H1 (cell line): ENCODE results near the gene PRKAB1. TPM values are rescaled to one million over a fixed set of nuclear protein-coding genes. Genes with fewer than 3 reads are reported as not detected.

Experiments
- CTCF ChIA-PET: fragments of 300-600 bp; sonication (Branson Sonifier 250); formaldehyde crosslinking; loops from one replicate; lab custom pipeline; 2021; ENCODE audit not compliant: partially characterized antibody; lab: Charles Lee
- POLR2A ChIA-PET: fragments of 300-600 bp; sonication (Branson Sonifier 250); formaldehyde crosslinking; loops from one replicate; lab custom pipeline; 2021; ENCODE audit warnings: inconsistent platforms; ENCODE audit not compliant: partially characterized antibody; lab: Charles Lee
- DNase-seq, 2 experiments: peaks; one replicate each; pipeline versions ENCODE4 v3.0.0 to v3.0.0-alpha.2; 2010 to 2022; ENCODE audit warnings: low spot score in 2 of 2, low read depth in 1 of 2, mixed read lengths in 1 of 2
- FAIRE-seq: peaks from 2 replicates; lab custom pipeline; 2011; peaks lifted over from hg19 to GRCh38; lab: Jason Lieb, UNC
- H2AFZ ChIP-seq: 2 replicates; pipeline ENCODE4 v1.8.1; 2012; ENCODE audit warnings: low read length, inconsistent platforms
- H2AK5ac ChIP-seq: 2 replicates; pipeline ENCODE4 v1.6.1; 2013; ENCODE audit warnings: low read depth, low read length
- H2BK120ac ChIP-seq: replicated peaks from 2 replicates; pipeline ENCODE3; 2013; ENCODE audit warnings: low read depth, low read length, inconsistent platforms
- H2BK12ac ChIP-seq: 2 replicates; pipeline ENCODE4 v1.6.1; 2013; ENCODE audit warnings: low read depth, low read length
- H2BK15ac ChIP-seq: 2 replicates; pipeline ENCODE4 v1.6.1; 2013; ENCODE audit warnings: low read length
- H2BK20ac ChIP-seq: 2 replicates; pipeline ENCODE4 v1.6.1; 2013; ENCODE audit warnings: low read length
- H2BK5ac ChIP-seq: 2 replicates; pipeline ENCODE4 v1.6.1; 2013; ENCODE audit warnings: low read depth, low read length
- H3K14ac ChIP-seq: 2 replicates; pipeline ENCODE4 v1.6.1; 2013; ENCODE audit warnings: inconsistent platforms; ENCODE audit not compliant: insufficient read length
- H3K18ac ChIP-seq: 2 replicates; pipeline ENCODE4 v1.6.1; 2013; ENCODE audit warnings: low read length; ENCODE audit errors: extremely low read depth
- H3K23ac ChIP-seq: 2 replicates; pipeline ENCODE4 v1.6.1; 2013; ENCODE audit warnings: inconsistent platforms; ENCODE audit not compliant: insufficient read length
- H3K23me2 ChIP-seq: 2 replicates; pipeline ENCODE4 v1.6.1; 2013; ENCODE audit warnings: low read depth, low read length
- H3K27ac ChIP-seq: 2 replicates; pipeline ENCODE4 v1.6.1; 2011; ENCODE audit warnings: low read depth, low read length, inconsistent platforms
- H3K27me3 ChIP-seq, 4 experiments: replicated peaks in 1 of 4; 1 replicate in 1 of 4; 2 replicates in 3 of 4; pipeline versions ENCODE4 v1.6.1 to v1.8.1; 2011 to 2013; ENCODE audit warnings: low read length in 3 of 4, mild to moderate bottlenecking in 3 of 4, inconsistent platforms in 2 of 4, mixed read lengths in 2 of 4, moderate library complexity in 1 of 4; ENCODE audit not compliant: control insufficient read depth in 3 of 4, insufficient read depth in 3 of 4; ENCODE audit errors: extremely low read depth in 1 of 4
- H3K36me3 ChIP-seq, 4 experiments: 2 replicates each; pipeline versions ENCODE4 v1.6.1 to v1.8.1; 2011 to 2013; ENCODE audit warnings: mild to moderate bottlenecking in 4 of 4, low read length in 3 of 4, moderate library complexity in 2 of 4, control low read depth in 1 of 4, inconsistent platforms in 1 of 4; ENCODE audit not compliant: insufficient read depth in 4 of 4, control insufficient read depth in 2 of 4
- H3K4ac ChIP-seq: replicated peaks from 2 replicates; pipeline ENCODE3; 2013; ENCODE audit warnings: low read length, low read depth, mixed read lengths, inconsistent platforms; ENCODE audit not compliant: insufficient read length
- H3K4me1 ChIP-seq, 4 experiments: replicated peaks in 1 of 4; 1 replicate in 1 of 4; 2 replicates in 3 of 4; pipeline versions ENCODE4 v1.6.1 to v1.8.1; 2011 to 2013; ENCODE audit warnings: low read length in 3 of 4, inconsistent platforms in 2 of 4, mixed read lengths in 1 of 4; ENCODE audit not compliant: insufficient read depth in 4 of 4, control insufficient read depth in 3 of 4
- H3K4me2 ChIP-seq, 2 experiments: 2 replicates each; pipeline versions ENCODE4 v1.6.1 to v1.8.1; 2011 to 2013; ENCODE audit warnings: low read depth in 2 of 2, low read length in 2 of 2, control low read depth in 1 of 2, inconsistent platforms in 1 of 2, mild to moderate bottlenecking in 1 of 2; ENCODE audit not compliant: insufficient read depth in 1 of 2
- H3K4me3 ChIP-seq, 4 experiments: fragments of 200-600, 300-600 bp in 1 of 4; sonication (generic), shearing (Covaris generic), sonication (Bioruptor Twin) in 1 of 4; 2 replicates each; pipeline versions ENCODE4 v1.5.1 to v1.8.1; 2011 to 2016; ENCODE audit warnings: low read length in 4 of 4, low read depth in 3 of 4, control low read depth in 2 of 4, inconsistent platforms in 2 of 4, mild to moderate bottlenecking in 2 of 4, mixed read lengths in 1 of 4, moderate library complexity in 1 of 4; ENCODE audit not compliant: insufficient read depth in 2 of 4; ENCODE audit errors: extremely low read depth in 1 of 4
- H3K56ac ChIP-seq: replicated peaks from 2 replicates; pipeline ENCODE3; 2013; ENCODE audit warnings: low read depth, mild to moderate bottlenecking, mixed read lengths, low read length, inconsistent platforms; ENCODE audit not compliant: insufficient read length
- H3K79me1 ChIP-seq: 2 replicates; pipeline ENCODE4 v1.6.1; 2013; ENCODE audit warnings: low read depth, low read length, control low read depth
- H3K79me2 ChIP-seq, 2 experiments: 2 replicates each; pipeline versions ENCODE4 v1.6.1 to v1.8.1; 2012 to 2013; ENCODE audit warnings: low read length in 2 of 2, mild to moderate bottlenecking in 2 of 2, inconsistent platforms in 1 of 2; ENCODE audit not compliant: insufficient read depth in 2 of 2, control insufficient read depth in 1 of 2
- H3K9ac ChIP-seq, 4 experiments: replicated peaks in 1 of 4; 1 replicate in 1 of 4; 2 replicates in 3 of 4; pipeline versions ENCODE4 v1.6.1 to v1.8.1; 2011 to 2013; ENCODE audit warnings: low read depth in 3 of 4, low read length in 3 of 4, control low read depth in 2 of 4, mild to moderate bottlenecking in 2 of 4, moderate library complexity in 2 of 4, inconsistent platforms in 1 of 4; ENCODE audit errors: extremely low read depth in 1 of 4
- H3K9me3 ChIP-seq, 2 experiments: 2 replicates each; pipeline versions ENCODE4 v1.6.1 to v1.8.1; 2012 to 2013; ENCODE audit warnings: mild to moderate bottlenecking in 2 of 2, moderate library complexity in 2 of 2, control low read depth in 1 of 2, inconsistent platforms in 1 of 2, low read depth in 1 of 2, low read length in 1 of 2, mixed read lengths in 1 of 2; ENCODE audit not compliant: insufficient read depth in 2 of 2
- H4K20me1 ChIP-seq, 2 experiments: replicated peaks in 1 of 2; 2 replicates each; pipeline versions ENCODE3 to v1.8.1; 2011 to 2013; ENCODE audit warnings: inconsistent platforms in 2 of 2, low read length in 2 of 2, mild to moderate bottlenecking in 1 of 2; ENCODE audit not compliant: insufficient read depth in 2 of 2, control insufficient read depth in 1 of 2
- H4K5ac ChIP-seq: 2 replicates; pipeline ENCODE4 v1.6.1; 2013; ENCODE audit warnings: low read length, low read depth, mixed read lengths, inconsistent platforms; ENCODE audit not compliant: insufficient read length
- H4K8ac ChIP-seq: 2 replicates; pipeline ENCODE4 v1.8.0; 2013; ENCODE audit warnings: mild to moderate bottlenecking, moderate library complexity, low read length, inconsistent platforms; ENCODE audit not compliant: insufficient read depth; ENCODE audit errors: extremely low read depth
- H4K91ac ChIP-seq: replicated peaks from 2 replicates; pipeline ENCODE3; 2013; ENCODE audit warnings: low read length, mixed read lengths, inconsistent platforms; ENCODE audit not compliant: insufficient read length
- GABPA ChIP-seq: IDR thresholded peaks from 2 replicates; pipeline ENCODE4 v1.6.1; 2011; ENCODE audit warnings: mild to moderate bottlenecking, low read length, moderate library complexity, borderline replicate concordance; ENCODE audit not compliant: insufficient read depth
- HDAC2 ChIP-seq, 2 experiments: fragments of 300-600 bp in 1 of 2; sonication (generic) in 1 of 2; IDR thresholded peaks; 2 replicates each; pipeline ENCODE4 v1.6.1; 2011 to 2012; ENCODE audit warnings: low read depth in 2 of 2, low read length in 2 of 2, mild to moderate bottlenecking in 2 of 2, moderate library complexity in 2 of 2, borderline replicate concordance in 1 of 2, inconsistent platforms in 1 of 2
- KDM1A ChIP-seq: fragments of 200-600, 300-600 bp; sonication (generic); IDR thresholded peaks from 2 replicates; pipeline ENCODE4 v1.7.1; 2016; ENCODE audit warnings: mild to moderate bottlenecking, low read length, borderline replicate concordance
- KDM5A ChIP-seq: fragments of 200-600 bp; IDR thresholded peaks from 2 replicates; pipeline ENCODE4 v1.7.1; 2012; ENCODE audit warnings: mild to moderate bottlenecking, low read length, inconsistent platforms, mixed read lengths
- PHF8 ChIP-seq: fragments of 200-600 bp; sonication (generic); conservative IDR thresholded peaks from 2 replicates; pipeline ENCODE4 v1.7.1; 2012; ENCODE audit warnings: low read depth, mild to moderate bottlenecking, inconsistent platforms, low read length, moderate library complexity
- SAP30 ChIP-seq: fragments of 300-600 bp; sonication (generic); IDR thresholded peaks from 2 replicates; pipeline ENCODE4 v1.7.1; 2012; ENCODE audit warnings: low read length, moderate library complexity, mild to moderate bottlenecking, inconsistent platforms; ENCODE audit not compliant: insufficient read depth, insufficient replicate concordance
- SIN3A ChIP-seq, 2 experiments: IDR thresholded peaks in 1 of 2; conservative IDR thresholded peaks in 1 of 2; 2 replicates each; pipeline ENCODE4 v1.6.1; 2011 to 2012; ENCODE audit warnings: low read length in 2 of 2, improper control_type of control experiment in 1 of 2, low read depth in 1 of 2, mild to moderate bottlenecking in 1 of 2
- WGBS, 2 experiments: shearing (Covaris generic) in 1 of 2; methylation state at CpG; one replicate each; pipeline versions ENCODE4 v1.1.6 to v1.1.7; 2013 to 2015; ENCODE audit warnings: low lambda C conversion rate in 2 of 2, mixed read lengths in 2 of 2, inconsistent platforms in 1 of 2, low coverage in 1 of 2, missing lambda C conversion rate in 1 of 2; ENCODE audit not compliant: insufficient replicate concordance in 2 of 2, insufficient coverage in 1 of 2, insufficient read length in 1 of 2; ENCODE audit errors: extremely low coverage in 1 of 2, missing lambda C conversion rate in 1 of 2; 5-methylcytosine and 5-hydroxymethylcytosine counted together
- polyA plus RNA-seq, 7 experiments: library from polyadenylated mRNA; depleted of rRNA in 3 of 7; stranded (reverse) in 5 of 7; unstranded in 2 of 7; fragments of >200 nt in 5 of 7; fragments of 200-250 nt in 2 of 7; gene quantifications; 1 replicate in 5 of 7; 2 replicates in 1 of 7; 4 replicates in 1 of 7; pipeline versions ENCODE4 v1.2.1 to v1.2.3, GENCODE V29; 2011 to 2013; ENCODE audit warnings: missing spikeins in 2 of 7, mixed read lengths in 2 of 7
- total RNA-seq: library from RNA; stranded (reverse); fragmentation: NEBNext Ultra II Directional; extraction: Animal tissue kit (Norgen Biotek cat#: 25700); gene quantifications from 2 replicates; pipeline ENCODE4 v1.2.1, GENCODE V29; 2021

Gene PRKAB1
- total and polyA plus RNA-seq, 2 of the 8 experiments (the other 6 are each of a cell fraction or from before 2014, with no cell fraction given), result 24.0 to 32.1 TPM

- no peaks in the 10 kb centered on the region for H3K79me1 ChIP-seq
- H3K4me1 ChIP-seq, result no peaks in the 10 kb centered on the region
- no peaks in the 10 kb centered on the region for H3K27me3 ChIP-seq
- no peak overlapping the region for H3K18ac ChIP-seq
- ChIA-PET CTCF (no interaction called here), POLR2A (no interaction called here)
- H3K4ac ChIP-seq, result no peak overlapping the region
- H4K8ac ChIP-seq, result no peak overlapping the region
- H4K5ac ChIP-seq, result no peak overlapping the region
- FAIRE-seq (no peak), DNase-seq (no peak)
- H3K9ac ChIP-seq, result no peak overlapping the region
- H3K23me2 ChIP-seq, result no peaks in the 10 kb centered on the region
- no peaks in the 10 kb centered on the region for H3K79me2 ChIP-seq
- no peak overlapping the region for H2AK5ac ChIP-seq
- no peak overlapping the region for H3K4me2 ChIP-seq
- H2BK120ac ChIP-seq, result no peak overlapping the region
- H3K9me3 ChIP-seq, result no peaks in the 10 kb centered on the region
- H2BK15ac ChIP-seq, result no peak overlapping the region
- H3K36me3 ChIP-seq, result peaks cover 20 to 70% (median 49%) of the 10 kb centered on the region in 4 experiments
- no peak overlapping the region for H4K91ac ChIP-seq
- peaks cover 0 to 3% of the 10 kb centered on the region in 2 experiments for H4K20me1 ChIP-seq
- H2AFZ ChIP-seq, result no peak overlapping the region
- H3K56ac ChIP-seq, result no peak overlapping the region
- H3K14ac ChIP-seq, result no peak overlapping the region
- no peak overlapping the region for H2BK12ac ChIP-seq
- no peak overlapping the region for H2BK5ac ChIP-seq
- WGBS, 2 experiments, result 94% methylated on average over 4 of the region's 4 CpGs; no CpG with 5 or more reads in 1 of the 2 experiments
- no peak overlapping the region for H3K4me3 ChIP-seq
- H3K23ac ChIP-seq, result no peak overlapping the region
- no peak overlapping the region for H2BK20ac ChIP-seq
- TF ChIP-seq GABPA, result no peak
- TF ChIP-seq SAP30, result no peak
- no peak for TF ChIP-seq HDAC2 (IDR thresholded peaks at IDR 0.05; ENCODE audit: borderline replicate concordance in 1 of 2, low read depth in 2 of 2, low read length in 2 of 2)
- no peak for TF ChIP-seq PHF8
- no peak for TF ChIP-seq KDM5A
- TF ChIP-seq SIN3A (conservative IDR thresholded peaks at IDR 0.05 in 1 of 2, IDR thresholded peaks at IDR 0.05 in 1 of 2; ENCODE audit: low read depth in 1 of 2, low read length in 2 of 2), result no peak
- no peak for TF ChIP-seq KDM1A
- H3K27ac ChIP-seq, result no peak overlapping the region
Measured at GRCh38 chr12:119714614-119715267, 46.8 kb downstream of the PRKAB1 start.
